Upper lobe of left lung (tissue), 4 donors: ENCODE measurements around the gene PTPRN2.

Experiments
- CTCF ChIP-seq, 6 experiments: fragments of 450-650 bp in 4 of 6; fragments of 200-600 bp in 2 of 6; sonication (generic) in 2 of 6; IDR thresholded peaks; one replicate each; pipeline ENCODE4 v1.5.1; 2016 to 2019; ENCODE audit warnings: antibody characterized with exemption in 6 of 6
- POLR2A ChIP-seq, 4 donors: fragments of 450-650 bp; IDR thresholded peaks; one replicate each; pipeline ENCODE4 v1.5.1; 2016 to 2017; ENCODE audit warnings: antibody characterized with exemption in 4 of 4, mild to moderate bottlenecking in 2 of 4

- TF ChIP-seq POLR2A (IDR thresholded peaks at IDR 0.05), result no peak
- no peak for TF ChIP-seq CTCF (IDR thresholded peaks at IDR 0.05)
Measured at GRCh38 chr7:158384746-158385145, 202.9 kb downstream of the PTPRN2 start.
